OCI-LY1 (cell line): ENCODE results near the gene IGSF1.

Experiments
- H2AFZ ChIP-seq: fragments of 200-600 bp; sonication (generic), shearing (Covaris generic); 2 replicates; pipeline ENCODE4 v1.6.0; 2014; ENCODE audit warnings: antibody characterized with exemption, mild to moderate bottlenecking, low read length
- H3F3A ChIP-seq: fragments of 200-600 bp; sonication (generic), shearing (Covaris generic); 2 replicates; pipeline ENCODE4 v1.6.0; 2014; ENCODE audit warnings: mild to moderate bottlenecking, antibody characterized with exemption, low read length, moderate library complexity; ENCODE audit not compliant: insufficient read depth
- H3K27ac ChIP-seq: fragments of 200-600 bp; sonication (generic); 2 replicates; pipeline ENCODE4 v1.5.1; 2014; ENCODE audit warnings: low read length, mixed run types, mild to moderate bottlenecking, low read depth; ENCODE audit not compliant: poor library complexity, severe bottlenecking
- H3K27me3 ChIP-seq: fragments of 200-600 bp; sonication (generic); 2 replicates; pipeline ENCODE4 v1.6.0; 2014; ENCODE audit warnings: antibody characterized with exemption, mild to moderate bottlenecking, low read length, moderate library complexity; ENCODE audit not compliant: insufficient read depth
- H3K36me3 ChIP-seq: fragments of 200-600 bp; sonication (generic); 2 replicates; pipeline ENCODE4 v1.6.1; 2014; ENCODE audit warnings: mild to moderate bottlenecking, antibody characterized with exemption, low read length, moderate library complexity, mixed read lengths; ENCODE audit not compliant: insufficient read depth
- H3K4me1 ChIP-seq: fragments of 200-600 bp; sonication (generic); 2 replicates; pipeline ENCODE4 v1.5.1; 2014; ENCODE audit warnings: mild to moderate bottlenecking, low read length, moderate library complexity; ENCODE audit not compliant: insufficient read depth, severe bottlenecking
- H3K4me2 ChIP-seq: fragments of 200-600 bp; sonication (generic), shearing (Covaris generic); 2 replicates; pipeline ENCODE4 v1.6.1; 2014; ENCODE audit warnings: low read length
- H3K4me3 ChIP-seq: fragments of 200-600 bp; sonication (generic); 2 replicates; pipeline ENCODE4 v1.5.1; 2014; ENCODE audit warnings: low read length, low read depth, mild to moderate bottlenecking, mixed read lengths; ENCODE audit not compliant: poor library complexity, severe bottlenecking
- H3K79me2 ChIP-seq: fragments of 200-600 bp; shearing (Covaris generic); 2 replicates; pipeline ENCODE4 v1.6.1; 2016; ENCODE audit warnings: mixed run types, low read length, mixed read lengths; ENCODE audit not compliant: insufficient read depth
- H3K9ac ChIP-seq: fragments of 200-600 bp; sonication (generic), shearing (Covaris generic); 2 replicates; pipeline ENCODE4 v1.6.1; 2014; ENCODE audit warnings: mild to moderate bottlenecking, low read length, mixed read lengths
- H3K9me2 ChIP-seq: fragments of 200-600 bp; sonication (generic), shearing (Covaris generic); 2 replicates; pipeline ENCODE4 v1.6.1; 2014; ENCODE audit warnings: low read depth, mild to moderate bottlenecking, low read length, mixed read lengths
- H3K9me3 ChIP-seq: fragments of 200-600 bp; shearing (Covaris generic); 2 replicates; pipeline ENCODE4 v1.6.1; 2014; ENCODE audit warnings: low read length, mixed read lengths
- H4K20me1 ChIP-seq: fragments of 200-600 bp; sonication (generic), shearing (Covaris generic); 2 replicates; pipeline ENCODE4 v1.6.0; 2016; ENCODE audit warnings: mild to moderate bottlenecking, low read length; ENCODE audit not compliant: insufficient read depth
- EZH2 ChIP-seq: fragments of 200-600 bp; sonication (generic), shearing (Covaris generic); IDR thresholded peaks from 2 replicates; pipeline ENCODE4 v1.8.0; 2017; ENCODE audit warnings: borderline replicate concordance, mixed run types, mild to moderate bottlenecking, antibody characterized with exemption, low read length, moderate library complexity, mixed read lengths
- TF ChIP-seq, protein P1 (sequence below): fragments of 200-600 bp; sonication (generic), shearing (Covaris generic); IDR thresholded peaks from 2 replicates; pipeline ENCODE4 v1.5.1; 2017; ENCODE audit warnings: mild to moderate bottlenecking, antibody characterized with exemption, low read length, moderate library complexity, mixed read lengths

IGSF1 gene

DNA sequence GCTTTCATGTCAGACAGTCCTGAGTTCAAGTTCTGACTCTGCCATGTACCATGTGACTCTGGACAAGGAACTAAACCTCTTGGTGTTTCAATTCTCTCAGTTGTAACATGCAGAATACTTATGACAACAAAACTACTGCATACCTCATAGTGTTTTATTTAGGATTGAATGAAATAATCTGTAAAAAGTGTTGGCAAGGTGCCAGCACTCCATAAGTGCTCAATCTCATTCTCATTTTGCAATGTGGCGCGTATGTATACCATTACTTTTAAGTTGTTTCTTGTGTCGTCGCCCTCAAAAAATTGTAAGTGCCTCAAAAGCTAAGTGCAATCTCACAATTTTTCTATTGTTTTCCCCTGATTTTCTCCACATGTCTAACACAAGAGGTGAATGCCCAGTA, 62.5 kb downstream of the IGSF1 start:
- no peaks in the 10 kb centered on the region for H3F3A ChIP-seq
- H3K9ac ChIP-seq = no peak overlapping the region
- H4K20me1 ChIP-seq = no peaks in the 10 kb centered on the region
- no peaks in the 10 kb centered on the region for H3K36me3 ChIP-seq
- no peaks in the 10 kb centered on the region for H3K4me1 ChIP-seq
- H3K79me2 ChIP-seq = no peaks in the 10 kb centered on the region
- no peaks in the 10 kb centered on the region for H3K9me2 ChIP-seq
- H3K9me3 ChIP-seq = no peaks in the 10 kb centered on the region
- TF ChIP-seq, protein P1, sequence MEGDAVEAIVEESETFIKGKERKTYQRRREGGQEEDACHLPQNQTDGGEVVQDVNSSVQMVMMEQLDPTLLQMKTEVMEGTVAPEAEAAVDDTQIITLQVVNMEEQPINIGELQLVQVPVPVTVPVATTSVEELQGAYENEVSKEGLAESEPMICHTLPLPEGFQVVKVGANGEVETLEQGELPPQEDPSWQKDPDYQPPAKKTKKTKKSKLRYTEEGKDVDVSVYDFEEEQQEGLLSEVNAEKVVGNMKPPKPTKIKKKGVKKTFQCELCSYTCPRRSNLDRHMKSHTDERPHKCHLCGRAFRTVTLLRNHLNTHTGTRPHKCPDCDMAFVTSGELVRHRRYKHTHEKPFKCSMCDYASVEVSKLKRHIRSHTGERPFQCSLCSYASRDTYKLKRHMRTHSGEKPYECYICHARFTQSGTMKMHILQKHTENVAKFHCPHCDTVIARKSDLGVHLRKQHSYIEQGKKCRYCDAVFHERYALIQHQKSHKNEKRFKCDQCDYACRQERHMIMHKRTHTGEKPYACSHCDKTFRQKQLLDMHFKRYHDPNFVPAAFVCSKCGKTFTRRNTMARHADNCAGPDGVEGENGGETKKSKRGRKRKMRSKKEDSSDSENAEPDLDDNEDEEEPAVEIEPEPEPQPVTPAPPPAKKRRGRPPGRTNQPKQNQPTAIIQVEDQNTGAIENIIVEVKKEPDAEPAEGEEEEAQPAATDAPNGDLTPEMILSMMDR = no peak
- TF ChIP-seq EZH2 = no peak
- no peak overlapping the region for H3K27ac ChIP-seq
- no peak overlapping the region for H2AFZ ChIP-seq
- H3K4me2 ChIP-seq = no peak overlapping the region
- H3K4me3 ChIP-seq = no peak overlapping the region
- H3K27me3 ChIP-seq = no peaks in the 10 kb centered on the region

DNA sequence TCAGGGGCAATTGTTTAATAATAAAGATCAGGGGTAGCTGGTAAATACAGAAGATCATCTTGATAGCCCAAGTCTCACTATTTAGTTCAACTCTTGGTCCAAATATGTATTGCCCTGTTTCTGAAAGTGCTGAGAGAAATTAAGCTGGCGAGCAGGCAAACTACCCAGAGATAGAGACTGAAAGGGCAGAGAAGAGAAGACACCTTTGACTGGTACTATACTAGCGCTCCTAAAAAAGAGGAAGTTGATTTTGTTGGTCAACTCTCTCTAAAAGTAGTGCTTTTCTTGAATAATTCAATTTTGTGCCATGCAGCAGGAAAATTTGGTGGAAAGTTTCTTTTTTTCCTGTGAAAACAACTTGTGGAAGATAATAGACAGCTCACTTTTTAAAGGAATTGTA, 64.0 kb downstream of the IGSF1 start:
- Histone ChIP-seq H3K79me2 (no peaks in the 10 kb centered on the region), H3K27me3 (no peaks in the 10 kb centered on the region), H3K36me3 (no peaks in the 10 kb centered on the region)

More for the DNA sequence above, 64.0 kb downstream of the IGSF1 start:
- H3K4me3 ChIP-seq = no peak overlapping the region
- no peak for TF ChIP-seq EZH2
- TF ChIP-seq, protein P1 = no peak
- no peaks in the 10 kb centered on the region for H4K20me1 ChIP-seq
- H3F3A ChIP-seq = no peaks in the 10 kb centered on the region
- no peak overlapping the region for H3K9ac ChIP-seq
- H2AFZ ChIP-seq = no peak overlapping the region
- no peaks in the 10 kb centered on the region for H3K4me1 ChIP-seq
- H3K27ac ChIP-seq = no peak overlapping the region
- H3K4me2 ChIP-seq = no peak overlapping the region
- no peaks in the 10 kb centered on the region for H3K9me2 ChIP-seq
- no peaks in the 10 kb centered on the region for H3K9me3 ChIP-seq
